Measurements from ENCODE around the gene NMT2.

NMT2 gene

DNA sequence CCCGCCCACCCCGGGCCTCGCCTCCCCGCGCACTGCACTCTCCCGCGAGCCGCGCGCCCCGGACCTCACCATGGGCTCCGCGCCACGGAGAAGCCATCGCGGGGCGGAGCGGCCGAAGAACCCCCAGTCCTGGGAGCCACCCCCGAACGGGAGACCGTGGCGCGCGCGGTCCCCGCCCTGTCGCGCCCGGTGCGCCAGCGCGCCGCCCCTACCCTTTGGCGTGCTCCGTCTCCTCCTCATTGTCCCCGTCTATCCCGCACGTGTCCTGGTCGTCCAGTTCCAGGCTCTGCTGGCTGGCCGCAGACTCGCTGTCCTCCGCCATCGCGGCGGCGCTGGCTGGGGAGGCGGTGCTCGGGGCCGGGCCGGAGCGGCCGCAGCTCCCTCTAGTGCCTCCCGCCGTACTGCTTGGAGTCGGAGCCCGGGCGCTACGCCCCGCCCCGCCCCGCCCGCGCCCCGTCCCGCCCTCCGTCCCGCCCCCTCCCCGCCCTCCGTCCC, at the start of gene NMT2:
Gene NMT2, minus strand, starts transcription at position 403 of the 495 bp plus-strand sequence. Its CDS starts 81 bp downstream, at position 322.
- Histone ChIP-seq H3K9ac (ENCODE audit: low read length) (peak within 1 kb of the TSS; percentile 74), H3K4me1 (ENCODE audit: low read length) (peaks cover 9% of the 10 kb centered on the region; the same call in 1 of the 2 replicates), H4K20me1 (ENCODE audit: insufficient read depth, low read length) (no peaks in the 10 kb centered on the region), H3K9me3 (ENCODE audit: insufficient read depth, low read length) (no peaks in the 10 kb centered on the region), H3K4me2 (ENCODE audit: low read length) (peak within 1 kb of the TSS; percentile 82), H3K79me2 (ENCODE audit: low read length) (no peaks in the 10 kb centered on the region), H3K27ac (ENCODE audit: low read length) (no peak within 1 kb of the TSS), H3K27me3 (ENCODE audit: low read depth, low read length) (0 out of 2 replicates have a peak, but pooled peaks cover 10% of the 10 kb centered on the region), H3K4me3 (ENCODE audit: low read length) (peak within 1 kb of the TSS; percentile 98), H3K36me3 (replicated peaks; ENCODE audit: low read depth, low read length) (no peaks in the 10 kb centered on the region), H2AFZ (ENCODE audit: low read depth, low read length) (peak within 1 kb of the TSS; percentile 93; the same call in 1 of the 2 replicates)
- TF ChIP-seq EZH2phosphoT487 (IDR thresholded peaks at IDR 0.05; ENCODE audit: low read depth) = no peak
- TF ChIP-seq, protein P1, sequence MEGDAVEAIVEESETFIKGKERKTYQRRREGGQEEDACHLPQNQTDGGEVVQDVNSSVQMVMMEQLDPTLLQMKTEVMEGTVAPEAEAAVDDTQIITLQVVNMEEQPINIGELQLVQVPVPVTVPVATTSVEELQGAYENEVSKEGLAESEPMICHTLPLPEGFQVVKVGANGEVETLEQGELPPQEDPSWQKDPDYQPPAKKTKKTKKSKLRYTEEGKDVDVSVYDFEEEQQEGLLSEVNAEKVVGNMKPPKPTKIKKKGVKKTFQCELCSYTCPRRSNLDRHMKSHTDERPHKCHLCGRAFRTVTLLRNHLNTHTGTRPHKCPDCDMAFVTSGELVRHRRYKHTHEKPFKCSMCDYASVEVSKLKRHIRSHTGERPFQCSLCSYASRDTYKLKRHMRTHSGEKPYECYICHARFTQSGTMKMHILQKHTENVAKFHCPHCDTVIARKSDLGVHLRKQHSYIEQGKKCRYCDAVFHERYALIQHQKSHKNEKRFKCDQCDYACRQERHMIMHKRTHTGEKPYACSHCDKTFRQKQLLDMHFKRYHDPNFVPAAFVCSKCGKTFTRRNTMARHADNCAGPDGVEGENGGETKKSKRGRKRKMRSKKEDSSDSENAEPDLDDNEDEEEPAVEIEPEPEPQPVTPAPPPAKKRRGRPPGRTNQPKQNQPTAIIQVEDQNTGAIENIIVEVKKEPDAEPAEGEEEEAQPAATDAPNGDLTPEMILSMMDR (IDR thresholded peaks at IDR 0.05; ENCODE audit: low read depth, low read length) = peak; percentile 15; the same call in 1 of the 2 replicates

DNA sequence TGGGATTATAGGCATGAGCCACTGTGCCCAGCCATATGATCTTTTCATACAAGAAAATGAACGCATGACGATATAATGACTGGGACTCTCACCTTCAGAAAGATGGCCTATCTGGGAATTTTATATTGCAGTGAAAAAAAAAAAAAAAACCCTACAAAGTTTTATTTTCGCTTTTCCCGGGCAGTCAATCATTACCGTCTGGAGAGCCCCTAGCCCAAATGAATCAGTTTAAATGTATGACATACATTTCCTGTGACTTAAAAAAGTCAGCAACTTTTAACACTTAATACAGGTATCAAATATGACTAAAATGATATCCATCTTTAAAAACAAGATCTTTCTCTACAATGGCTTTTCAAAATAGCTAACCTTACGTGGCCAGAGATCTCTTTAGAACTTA, 48.2 kb upstream of the NMT2 start:
- Histone ChIP-seq H3K4me3 (ENCODE audit: low read length) (no peak overlapping the region), H3K4me1 (ENCODE audit: low read length) (no peaks in the 10 kb centered on the region), H3K9me3 (ENCODE audit: insufficient read depth, low read length) (no peaks in the 10 kb centered on the region), H3K79me2 (ENCODE audit: low read length) (no peaks in the 10 kb centered on the region), H4K20me1 (ENCODE audit: insufficient read depth, low read length) (no peaks in the 10 kb centered on the region), H2AFZ (ENCODE audit: low read depth, low read length) (no peak overlapping the region), H3K36me3 (replicated peaks; ENCODE audit: low read depth, low read length) (no peaks in the 10 kb centered on the region), H3K27ac (ENCODE audit: low read length) (no peak overlapping the region), H3K27me3 (ENCODE audit: low read depth, low read length) (no peaks in the 10 kb centered on the region), H3K9ac (ENCODE audit: low read length) (no peak overlapping the region), H3K4me2 (ENCODE audit: low read length) (no peak overlapping the region)
- no peak for TF ChIP-seq EZH2phosphoT487 (IDR thresholded peaks at IDR 0.05; ENCODE audit: low read depth)
- TF ChIP-seq, protein P1 (IDR thresholded peaks at IDR 0.05; ENCODE audit: low read depth, low read length) = no peak

DNA sequence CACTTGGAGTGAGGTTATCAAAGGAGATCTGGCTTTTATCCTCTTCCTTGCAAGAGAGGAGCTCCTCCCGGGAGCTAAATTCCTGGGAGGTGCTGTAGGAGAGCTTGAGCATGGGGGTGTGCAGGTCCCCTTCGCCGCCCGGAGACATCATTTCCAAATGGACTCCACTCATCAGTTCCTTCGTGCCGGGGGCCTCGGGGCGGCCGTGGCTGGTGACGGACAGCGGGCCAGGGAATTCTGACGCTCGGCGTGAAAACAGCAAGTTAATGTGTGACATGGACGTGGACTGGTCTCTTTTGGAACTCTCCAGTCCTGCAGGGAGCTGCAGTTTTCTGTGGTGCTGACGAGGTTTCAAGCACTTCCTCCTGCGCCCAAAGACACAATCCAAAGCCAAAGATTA, 45.7 kb upstream of the NMT2 start:
- no peak overlapping the region for H3K27ac ChIP-seq (ENCODE audit: low read length)
- no peaks in the 10 kb centered on the region for H4K20me1 ChIP-seq (ENCODE audit: insufficient read depth, low read length)
- H3K9ac ChIP-seq (ENCODE audit: low read length) = no peak overlapping the region
- no peaks in the 10 kb centered on the region for H3K4me1 ChIP-seq (ENCODE audit: low read length)
- H3K4me2 ChIP-seq (ENCODE audit: low read length) = no peak overlapping the region
- TF ChIP-seq, protein P1 (IDR thresholded peaks at IDR 0.05; ENCODE audit: low read depth, low read length) = no peak
- TF ChIP-seq EZH2phosphoT487 (IDR thresholded peaks at IDR 0.05; ENCODE audit: low read depth) = no peak
- H3K79me2 ChIP-seq (ENCODE audit: low read length) = no peaks in the 10 kb centered on the region
- H2AFZ ChIP-seq (ENCODE audit: low read depth, low read length) = no peak overlapping the region
- no peaks in the 10 kb centered on the region for H3K9me3 ChIP-seq (ENCODE audit: insufficient read depth, low read length)
- H3K27me3 ChIP-seq (ENCODE audit: low read depth, low read length) = no peaks in the 10 kb centered on the region
- no peaks in the 10 kb centered on the region for H3K36me3 ChIP-seq (replicated peaks; ENCODE audit: low read depth, low read length)
- H3K4me3 ChIP-seq (ENCODE audit: low read length) = no peak overlapping the region

DNA sequence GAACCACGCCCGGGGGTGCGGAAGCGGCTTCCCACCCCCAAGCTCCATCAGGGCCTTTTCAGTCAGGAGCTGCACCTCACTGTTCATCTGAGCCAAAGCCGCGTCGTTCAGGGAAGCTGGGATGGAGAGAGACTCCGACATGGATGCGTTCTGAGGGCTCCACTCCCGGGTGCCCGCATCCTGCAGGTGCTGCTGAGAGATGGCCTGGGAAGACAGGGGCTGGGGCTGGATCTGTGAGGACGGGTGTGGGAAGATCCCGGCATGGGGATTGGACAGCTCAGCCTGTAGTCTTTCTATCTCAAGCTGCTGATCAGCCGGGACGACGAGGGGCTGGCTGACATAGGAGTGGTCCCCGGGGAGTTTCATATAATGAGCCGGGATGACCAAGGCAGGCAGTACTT, 45.0 kb upstream of the NMT2 start:
- Histone ChIP-seq H3K36me3 (replicated peaks; ENCODE audit: low read depth, low read length) (no peaks in the 10 kb centered on the region), H3K27ac (ENCODE audit: low read length) (no peak overlapping the region), H3K4me2 (ENCODE audit: low read length) (no peak overlapping the region), H3K4me3 (ENCODE audit: low read length) (no peak overlapping the region), H3K79me2 (ENCODE audit: low read length) (no peaks in the 10 kb centered on the region), H4K20me1 (ENCODE audit: insufficient read depth, low read length) (no peaks in the 10 kb centered on the region), H3K9me3 (ENCODE audit: insufficient read depth, low read length) (no peaks in the 10 kb centered on the region), H2AFZ (ENCODE audit: low read depth, low read length) (no peak overlapping the region), H3K4me1 (ENCODE audit: low read length) (peaks cover 4% of the 10 kb centered on the region; the same call in 1 of the 2 replicates), H3K9ac (ENCODE audit: low read length) (no peak overlapping the region), H3K27me3 (ENCODE audit: low read depth, low read length) (no peaks in the 10 kb centered on the region)
- TF ChIP-seq, protein P1 (IDR thresholded peaks at IDR 0.05; ENCODE audit: low read depth, low read length) = no peak
- no peak for TF ChIP-seq EZH2phosphoT487 (IDR thresholded peaks at IDR 0.05; ENCODE audit: low read depth)
